Body of pancreas (tissue), 4 donors: ENCODE measurements around the gene SMPD2.

Experiments used
- POLR2A ChIP-seq, 3 donors: fragments of 450-650 bp; IDR thresholded peaks; one replicate each; pipeline ENCODE4 v1.6.1; 2016; ENCODE audit warnings: antibody characterized with exemption in 3 of 3, mild to moderate bottlenecking in 2 of 3
- TF ChIP-seq, protein P1 (sequence below), 7 experiments: fragments of 450-650 bp in 4 of 7; fragments of 200-600 bp in 3 of 7; sonication (generic) in 3 of 7; IDR thresholded peaks; one replicate each; pipeline ENCODE4 v1.5.1; 2016 to 2019; ENCODE audit warnings: antibody characterized with exemption in 7 of 7

GRCh38 chr6:109453156-109453555, 12.6 kb downstream of the SMPD2 start:
- TF ChIP-seq, protein P1, sequence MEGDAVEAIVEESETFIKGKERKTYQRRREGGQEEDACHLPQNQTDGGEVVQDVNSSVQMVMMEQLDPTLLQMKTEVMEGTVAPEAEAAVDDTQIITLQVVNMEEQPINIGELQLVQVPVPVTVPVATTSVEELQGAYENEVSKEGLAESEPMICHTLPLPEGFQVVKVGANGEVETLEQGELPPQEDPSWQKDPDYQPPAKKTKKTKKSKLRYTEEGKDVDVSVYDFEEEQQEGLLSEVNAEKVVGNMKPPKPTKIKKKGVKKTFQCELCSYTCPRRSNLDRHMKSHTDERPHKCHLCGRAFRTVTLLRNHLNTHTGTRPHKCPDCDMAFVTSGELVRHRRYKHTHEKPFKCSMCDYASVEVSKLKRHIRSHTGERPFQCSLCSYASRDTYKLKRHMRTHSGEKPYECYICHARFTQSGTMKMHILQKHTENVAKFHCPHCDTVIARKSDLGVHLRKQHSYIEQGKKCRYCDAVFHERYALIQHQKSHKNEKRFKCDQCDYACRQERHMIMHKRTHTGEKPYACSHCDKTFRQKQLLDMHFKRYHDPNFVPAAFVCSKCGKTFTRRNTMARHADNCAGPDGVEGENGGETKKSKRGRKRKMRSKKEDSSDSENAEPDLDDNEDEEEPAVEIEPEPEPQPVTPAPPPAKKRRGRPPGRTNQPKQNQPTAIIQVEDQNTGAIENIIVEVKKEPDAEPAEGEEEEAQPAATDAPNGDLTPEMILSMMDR (IDR thresholded peaks at IDR 0.05), result no peak
- TF ChIP-seq POLR2A (IDR thresholded peaks at IDR 0.05), result no peak
